GM03348 (cell line): ENCODE results near the gene ROPN1.
"Not testable (repeated sequence)": the region's sequence is repeated elsewhere in the genome, so short reads cannot be mapped to it uniquely, and the experiment has no call there.

Experiments
- DNase-seq: peaks from one replicate; pipeline ENCODE4 v3.0.0; 2012; ENCODE audit warnings: low spot score

ROPN1 gene

GRCh38 chr3:123997543-123997942, 5.6 kb upstream of the ROPN1 start:
- DNase-seq: peak; percentile 7

GRCh38 chr3:123993818-123994217, 1.9 kb upstream of the ROPN1 start:
- no peak for DNase-seq

GRCh38 chr3:123986427-123986826, 5.5 kb downstream of the ROPN1 start:
- no peak for DNase-seq

- no peak for DNase-seq
These were observed 7.0 kb downstream of the ROPN1 start for GRCh38 chr3:123984957-123985356.

GRCh38 chr3:123984350-123984749, 7.6 kb downstream of the ROPN1 start:
- no peak for DNase-seq

GRCh38 chr3:123981317-123981716, 10.6 kb downstream of the ROPN1 start:
- DNase-seq: not testable (repeated sequence)

GRCh38 chr3:123980539-123980938, 11.4 kb downstream of the ROPN1 start:
- DNase-seq: no peak

- peak; percentile 61 for DNase-seq
These were observed 12.1 kb downstream of the ROPN1 start for GRCh38 chr3:123979525-123980501.

GRCh38 chr3:123976904-123977303, 15.0 kb downstream of the ROPN1 start:
- not testable (repeated sequence) for DNase-seq

GRCh38 chr3:123976181-123976898, 15.6 kb downstream of the ROPN1 start:
- DNase-seq: peak; percentile 15

- not testable (repeated sequence) for DNase-seq
These were observed 16.9 kb downstream of the ROPN1 start for GRCh38 chr3:123975030-123975429.

- no peak for DNase-seq
These were observed 20.5 kb downstream of the ROPN1 start for GRCh38 chr3:123971406-123971805.

- DNase-seq: not testable (repeated sequence)
These were observed 24.7 kb downstream of the ROPN1 start for GRCh38 chr3:123967260-123967659.

- not testable (repeated sequence) for DNase-seq
These were observed 25.1 kb downstream of the ROPN1 start for GRCh38 chr3:123966799-123967198.

GRCh38 chr3:123964793-123965192, 27.1 kb downstream of the ROPN1 start:
- not testable (repeated sequence) for DNase-seq

- DNase-seq: no peak
These were observed 30.4 kb downstream of the ROPN1 start for GRCh38 chr3:123961508-123961856.

GRCh38 chr3:123960781-123961507, 31.0 kb downstream of the ROPN1 start, which contains the start of gene CCDC14:
Gene CCDC14, minus strand, starts transcription at chr3:123961229. Its CDS starts 56 bp downstream, at chr3:123961173.
- DNase-seq: peak; percentile 94

GRCh38 chr3:123953735-123954134, 38.2 kb downstream of the ROPN1 start:
- DNase-seq: no peak

GRCh38 chr3:123952844-123953520, 38.9 kb downstream of the ROPN1 start:
- DNase-seq: no peak

- peak; percentile 7 for DNase-seq
These were observed 40.1 kb downstream of the ROPN1 start for GRCh38 chr3:123951522-123952447.
